GM23248 (cell line): ENCODE results near the gene ATAT1. TPM values are rescaled to one million over a fixed set of nuclear protein-coding genes. Genes with fewer than 3 reads are reported as not detected.

ENCODE experiments used
- DNase-seq: peaks from one replicate; pipeline ENCODE4 v3.0.0-alpha.2; 2015
- H2AFZ ChIP-seq: fragments of 200-600 bp; sonication (generic); 2 replicates; pipeline ENCODE4 v1.6.1; 2016; ENCODE audit warnings: antibody characterized with exemption
- H3F3A ChIP-seq: fragments of 200-600 bp; sonication (generic); 2 replicates; pipeline ENCODE4 v1.6.1; 2016; ENCODE audit warnings: mild to moderate bottlenecking, antibody characterized with exemption, mixed run types; ENCODE audit not compliant: insufficient read depth
- H3K27ac ChIP-seq: fragments of 200-600 bp; sonication (generic); 2 replicates; pipeline ENCODE4 v1.5.1; 2016; ENCODE audit warnings: mild to moderate bottlenecking
- H3K27me3 ChIP-seq: fragments of 200-600 bp; sonication (generic); replicated peaks from 2 replicates; pipeline ENCODE4 v1.6.1; 2016; ENCODE audit warnings: mild to moderate bottlenecking; ENCODE audit not compliant: insufficient read depth
- H3K36me3 ChIP-seq: fragments of 200-600 bp; sonication (generic); 2 replicates; pipeline ENCODE4 v1.6.1; 2016; ENCODE audit warnings: low read depth, mild to moderate bottlenecking
- H3K4me1 ChIP-seq: fragments of 200-600 bp; sonication (generic); 2 replicates; pipeline ENCODE4 v1.6.1; 2016; ENCODE audit warnings: mild to moderate bottlenecking; ENCODE audit not compliant: insufficient read depth
- H3K4me2 ChIP-seq: fragments of 200-600 bp; sonication (generic); one replicate; pipeline ENCODE4 v1.6.1; 2016; ENCODE audit warnings: mild to moderate bottlenecking; ENCODE audit not compliant: unreplicated experiment
- H3K4me3 ChIP-seq: fragments of 200-600 bp; sonication (generic); 2 replicates; pipeline ENCODE4 v1.5.1; 2016; ENCODE audit warnings: mild to moderate bottlenecking
- H3K79me2 ChIP-seq: fragments of 200-600 bp; sonication (generic); 2 replicates; pipeline ENCODE4 v1.6.1; 2016; ENCODE audit warnings: mild to moderate bottlenecking; ENCODE audit not compliant: insufficient read depth
- H3K9ac ChIP-seq: fragments of 200-600 bp; sonication (generic); 2 replicates; pipeline ENCODE4 v1.6.1; 2016; ENCODE audit warnings: mild to moderate bottlenecking
- H3K9me2 ChIP-seq: fragments of 200-600 bp; sonication (generic); 2 replicates; pipeline ENCODE4 v1.6.1; 2016; ENCODE audit warnings: mixed run types, mild to moderate bottlenecking, moderate library complexity; ENCODE audit not compliant: insufficient read depth
- H3K9me3 ChIP-seq: fragments of 200-600 bp; sonication (generic); one replicate; pipeline ENCODE4 v1.6.1; 2017; ENCODE audit warnings: low read depth
- H4K20me1 ChIP-seq: fragments of 200-600 bp; sonication (generic); 2 replicates; pipeline ENCODE4 v1.6.0; 2016; ENCODE audit not compliant: insufficient read depth
- EZH2 ChIP-seq: fragments of 200-600 bp; sonication (generic); IDR thresholded peaks from 2 replicates; pipeline ENCODE4 v1.6.1; 2018; ENCODE audit warnings: antibody characterized with exemption, mild to moderate bottlenecking; ENCODE audit not compliant: insufficient read depth, poor library complexity, severe bottlenecking
- EZH2phosphoT487 ChIP-seq: fragments of 200-600 bp; sonication (generic); IDR thresholded peaks from 2 replicates; pipeline ENCODE4 v1.6.1; 2018; ENCODE audit warnings: antibody characterized with exemption, moderate library complexity, mild to moderate bottlenecking, low read depth; ENCODE audit not compliant: insufficient read depth
- WGBS, 2 experiments: methylation state at CpG; one replicate each; pipeline ENCODE4 v1.1.6; 2015 to 2017; ENCODE audit warnings: low lambda C conversion rate in 2 of 2, low coverage in 1 of 2; ENCODE audit errors: missing lambda C conversion rate in 2 of 2; 5-methylcytosine and 5-hydroxymethylcytosine counted together
- in situ Hi-C: fragments of 300-500 bp; cut with MboI; formaldehyde crosslinking; loops from 2 replicates; pipeline ENCODE4 v1.15.0; 2020
- polyA plus RNA-seq: library from polyadenylated mRNA; unstranded; fragments of >200 nt; fragmentation: Nextera tagmentation; extraction: Ambion mirVana; gene quantifications from 2 replicates; pipeline ENCODE4 v1.2.1, GENCODE V29; 2016
- total RNA-seq: library from RNA; depleted of rRNA; stranded (reverse); fragments of >200 nt; shearing (Covaris generic); gene quantifications from 2 replicates; pipeline ENCODE4 v1.2.3, GENCODE V29; 2014

ATAT1 gene
- total and polyA plus RNA-seq, 2 experiments from 2014 or later: 2.3 to 12.6 TPM

- Histone ChIP-seq H3K4me1 (peaks cover 32% of the 10 kb centered on the region), H3K79me2 (peaks cover 69% of the 10 kb centered on the region), H3K9me2 (no peaks in the 10 kb centered on the region), H3K9ac (peak within 1 kb of the TSS; percentile 100), H3K4me3 (peak within 1 kb of the TSS; percentile 99), H4K20me1 (no peaks in the 10 kb centered on the region), H3K36me3 (peaks cover 29% of the 10 kb centered on the region), H2AFZ (peak within 1 kb of the TSS; percentile 88), H3K27me3 (no peaks in the 10 kb centered on the region), H3F3A (peaks cover 46% of the 10 kb centered on the region), H3K27ac (peak within 1 kb of the TSS; percentile 98), H3K9me3 (no peaks in the 10 kb centered on the region), H3K4me2 (peak within 1 kb of the TSS; percentile 95)
- TF ChIP-seq EZH2phosphoT487 (no peak), EZH2 (no peak)
- in situ Hi-C loops: no loop called here
- WGBS, 2 experiments: 0% methylated on average over 40 of the region's 40 CpGs
- DNase-seq: peak; percentile 100
Measured at GRCh38 chr6:30616811-30617564, 9.7 kb upstream of the ATAT1 start, which contains the start of gene PPP1R10. Gene PPP1R10, minus strand, starts transcription at chr6:30617243. Its CDS starts 7,299 bp downstream, at chr6:30609944.

DNA sequence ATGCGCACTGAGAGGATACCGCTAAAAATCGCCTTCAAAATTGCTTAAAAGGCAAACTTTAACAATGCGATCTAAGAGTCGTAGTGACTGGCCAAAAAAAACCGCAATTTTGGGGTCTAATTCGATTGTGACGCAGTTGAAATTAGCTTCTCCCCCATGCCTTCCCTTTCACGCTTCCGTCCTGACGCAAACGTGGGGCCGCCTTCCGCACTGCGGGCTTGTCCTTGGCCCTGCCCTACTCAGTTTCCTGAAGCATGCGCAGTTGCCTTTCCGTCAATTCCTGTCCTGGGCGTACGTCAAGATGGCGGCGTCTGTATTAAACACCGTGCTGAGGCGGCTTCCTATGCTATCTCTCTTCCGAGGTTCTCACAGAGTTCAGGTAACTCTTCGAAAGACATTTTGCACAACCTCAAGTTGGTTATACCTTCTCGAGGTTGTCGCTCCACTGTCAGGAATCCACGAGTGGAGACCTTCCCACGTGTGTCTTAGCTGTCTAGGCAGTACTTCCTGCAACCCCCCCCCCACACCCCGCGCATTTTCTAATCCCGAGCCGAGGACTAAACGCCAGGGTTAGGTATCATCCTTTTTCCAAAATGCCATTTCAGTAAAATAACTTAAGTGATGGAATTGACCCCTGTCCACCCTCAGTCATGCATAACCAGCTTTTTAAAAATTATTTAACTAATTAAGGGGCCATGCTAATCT lies 9.0 kb upstream of the ATAT1 start, which contains the start of gene MRPS18B:
TSS of gene MRPS18B (plus strand) at position 276 of the 705 bp plus-strand sequence. CDS start at position 302, 26 bp downstream.
- DNase-seq: peak; percentile 99
- no peaks in the 10 kb centered on the region for H3K9me2 ChIP-seq
- H3K4me1 ChIP-seq: peaks cover 30% of the 10 kb centered on the region
- in situ Hi-C loops: no loop called here
- H3K27ac ChIP-seq: peak within 1 kb of the TSS; percentile 98
- no peaks in the 10 kb centered on the region for H4K20me1 ChIP-seq
- H3K79me2 ChIP-seq: peaks cover 66% of the 10 kb centered on the region
- peak within 1 kb of the TSS; percentile 95 for H3K4me2 ChIP-seq
- peaks cover 30% of the 10 kb centered on the region for H3K36me3 ChIP-seq
- WGBS, 2 experiments: 1% methylated on average over 34 of the region's 34 CpGs
- peaks cover 41% of the 10 kb centered on the region for H3F3A ChIP-seq
- H3K9me3 ChIP-seq: no peaks in the 10 kb centered on the region
- no peaks in the 10 kb centered on the region for H3K27me3 ChIP-seq
- H3K4me3 ChIP-seq: peak within 1 kb of the TSS; percentile 99
- H3K9ac ChIP-seq: peak within 1 kb of the TSS; percentile 100
- TF ChIP-seq EZH2phosphoT487 (no peak), EZH2 (no peak)
- H2AFZ ChIP-seq: peak within 1 kb of the TSS; percentile 88

- Histone ChIP-seq H3K9me2 (no peaks in the 10 kb centered on the region), H2AFZ (peak overlapping the region; percentile 88), H3K27ac (peak overlapping the region; percentile 98), H3F3A (peaks cover 40% of the 10 kb centered on the region), H3K4me1 (peaks cover 24% of the 10 kb centered on the region), H3K9me3 (no peaks in the 10 kb centered on the region), H3K27me3 (no peaks in the 10 kb centered on the region), H4K20me1 (no peaks in the 10 kb centered on the region), H3K79me2 (peaks cover 70% of the 10 kb centered on the region), H3K4me2 (peak overlapping the region; percentile 91), H3K9ac (peak overlapping the region; percentile 100), H3K36me3 (peaks cover 36% of the 10 kb centered on the region), H3K4me3 (peak overlapping the region; percentile 99)
- in situ Hi-C loops: no loop called here
- TF ChIP-seq EZH2 (no peak), EZH2phosphoT487 (no peak)
- WGBS, 2 experiments: 12 to 15% methylated on average over 8 of the region's 8 CpGs
- peak; percentile 63 for DNase-seq
Measured at GRCh38 chr6:30618270-30618797, 8.3 kb upstream of the ATAT1 start.

GRCh38 chr6:30619561-30619960 lies 7.1 kb upstream of the ATAT1 start:
- Histone ChIP-seq H2AFZ (no peak overlapping the region), H3F3A (peaks cover 37% of the 10 kb centered on the region), H3K27ac (no peak overlapping the region), H3K9ac (no peak overlapping the region), H4K20me1 (no peaks in the 10 kb centered on the region), H3K4me1 (peaks cover 12% of the 10 kb centered on the region), H3K9me2 (no peaks in the 10 kb centered on the region), H3K4me3 (no peak overlapping the region), H3K4me2 (peak overlapping the region; percentile 91), H3K27me3 (no peaks in the 10 kb centered on the region), H3K9me3 (no peaks in the 10 kb centered on the region), H3K36me3 (peaks cover 40% of the 10 kb centered on the region), H3K79me2 (peaks cover 58% of the 10 kb centered on the region)
- in situ Hi-C loops: no loop called here
- TF ChIP-seq EZH2phosphoT487 (no peak), EZH2 (no peak)
- WGBS, 2 experiments: 98 to 99% methylated on average over 11 of the region's 11 CpGs
- no peak for DNase-seq
